LHCN-M2 (cell line): ENCODE results near the gene TAMALIN. TPM values are rescaled to one million over a fixed set of nuclear protein-coding genes. Genes with fewer than 3 reads are reported as not detected.

Source experiments
- DNase-seq: peaks from one replicate; pipeline ENCODE4 v3.0.0-alpha.2; 2012; ENCODE audit warnings: low read depth
- total RNA-seq: library from RNA; depleted of rRNA; stranded (reverse); fragments of >200 nt; gene quantifications from 2 replicates; pipeline ENCODE4 v1.2.3, GENCODE V29; 2014

Gene TAMALIN
- total RNA-seq, 1 experiment from 2014 or later = 4.5 TPM

DNA sequence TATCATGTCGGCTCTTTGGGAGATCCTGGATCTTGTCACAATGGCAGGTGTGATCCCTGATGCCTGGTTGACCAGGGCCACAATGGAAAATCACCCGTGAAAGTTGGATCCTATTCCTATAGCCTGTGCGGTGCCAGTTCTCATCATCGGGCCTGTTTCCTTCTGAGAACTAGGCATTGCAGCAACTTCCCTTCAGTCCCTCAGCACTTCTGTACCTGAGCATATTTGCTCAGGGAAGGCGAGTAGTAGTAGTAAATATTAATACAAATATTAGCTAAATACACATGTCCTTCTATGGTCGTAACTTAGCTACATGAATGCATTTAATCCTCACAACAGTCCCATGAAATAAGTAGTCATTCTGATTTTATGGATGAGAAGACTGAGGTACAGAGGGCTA lies 22.1 kb upstream of the TAMALIN start:
- DNase-seq = no peak

DNA sequence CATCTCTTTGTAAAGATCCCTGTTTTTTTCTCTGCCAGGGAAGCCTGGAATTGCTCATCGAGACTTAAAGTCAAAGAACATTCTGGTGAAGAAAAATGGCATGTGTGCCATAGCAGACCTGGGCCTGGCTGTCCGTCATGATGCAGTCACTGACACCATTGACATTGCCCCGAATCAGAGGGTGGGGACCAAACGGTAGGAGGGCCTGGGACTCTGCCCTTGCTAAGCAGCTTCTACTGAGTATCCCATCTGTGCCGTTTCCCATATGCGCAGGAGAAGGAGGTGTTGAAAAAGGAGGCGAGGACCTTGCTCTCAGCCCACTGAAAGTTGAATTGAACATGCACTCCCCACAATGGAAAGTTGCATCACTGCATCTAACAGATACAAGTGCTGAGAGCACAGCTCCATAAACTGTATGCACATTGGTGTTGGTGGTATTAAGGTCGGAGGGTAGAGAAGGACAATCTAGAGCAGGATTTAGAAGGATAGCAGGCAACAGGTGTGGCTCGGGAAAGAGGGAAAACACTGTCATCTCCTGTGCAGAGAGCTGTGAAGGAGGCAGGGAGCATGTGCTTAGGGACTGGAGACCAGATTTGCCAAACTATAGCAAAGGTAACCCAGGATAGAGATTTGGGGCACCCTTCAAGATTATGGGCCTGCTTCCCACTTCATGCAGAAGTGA lies 21.5 kb upstream of the TAMALIN start:
- DNase-seq = no peak

DNA sequence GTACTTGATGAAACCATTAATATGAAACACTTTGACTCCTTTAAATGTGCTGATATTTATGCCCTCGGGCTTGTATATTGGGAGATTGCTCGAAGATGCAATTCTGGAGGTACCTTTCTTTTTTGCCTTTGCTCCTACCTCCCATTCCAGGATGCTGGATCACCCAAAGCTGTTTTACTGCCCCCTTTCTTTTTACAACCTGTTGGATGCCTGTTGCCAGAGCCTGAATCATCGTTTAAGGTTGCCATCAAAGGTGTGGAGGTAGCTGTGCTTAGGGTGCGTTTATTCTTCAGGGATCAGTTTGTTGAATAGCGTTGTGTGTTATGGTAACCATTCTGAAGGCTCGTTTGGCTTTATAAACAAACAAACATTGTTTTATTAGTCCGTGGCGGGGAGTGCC lies 19.9 kb upstream of the TAMALIN start:
- DNase-seq = no peak

DNA sequence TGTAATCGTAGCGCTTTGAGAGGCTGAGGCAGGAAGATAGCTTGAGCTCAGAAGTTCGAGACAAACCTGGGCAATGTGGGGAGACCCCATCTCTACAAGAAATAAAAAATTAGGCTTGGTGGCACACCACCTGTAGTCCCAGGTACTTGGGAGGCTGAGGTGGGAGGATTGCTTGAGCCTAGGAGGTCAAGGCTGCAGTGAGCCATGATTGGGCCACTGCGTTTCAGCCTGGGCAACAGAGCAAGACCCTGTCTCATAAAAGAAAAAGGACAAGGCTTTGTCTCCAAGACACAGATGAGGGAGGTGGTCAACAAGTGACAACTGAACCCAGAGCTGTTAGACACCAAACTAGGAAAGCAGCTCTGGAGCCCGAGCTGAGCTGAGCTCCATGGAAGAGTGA lies 14.5 kb upstream of the TAMALIN start:
- DNase-seq = no peak

DNA sequence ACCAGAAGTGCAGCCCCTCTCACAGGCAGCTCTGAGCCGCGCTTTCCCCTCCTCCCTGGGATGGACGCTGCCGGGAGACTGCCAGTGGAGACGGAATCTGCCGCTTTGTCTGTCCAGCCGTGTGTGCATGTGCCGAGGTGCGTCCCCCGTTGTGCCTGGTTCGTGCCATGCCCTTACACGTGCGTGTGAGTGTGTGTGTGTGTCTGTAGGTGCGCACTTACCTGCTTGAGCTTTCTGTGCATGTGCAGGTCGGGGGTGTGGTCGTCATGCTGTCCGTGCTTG lies 12.3 kb upstream of the TAMALIN start:
- DNase-seq = no peak

DNA sequence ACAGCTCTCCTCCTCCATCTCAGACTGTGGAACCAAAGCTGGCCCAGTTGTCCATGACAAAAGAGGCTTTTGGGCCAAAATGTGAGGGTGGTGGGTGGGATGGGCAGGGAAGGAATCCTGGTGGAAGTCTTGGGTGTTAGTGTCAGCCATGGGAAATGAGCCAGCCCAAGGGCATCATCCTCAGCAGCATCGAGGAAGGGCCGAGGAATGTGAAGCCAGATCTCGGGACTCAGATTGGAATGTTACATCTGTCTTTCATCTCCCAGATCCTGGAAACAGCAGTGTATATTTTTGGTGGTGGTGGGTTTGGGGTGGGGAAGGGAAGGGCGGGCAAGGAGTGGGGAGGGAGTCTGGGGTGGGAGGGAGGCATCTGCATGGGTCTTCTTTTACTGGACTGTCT lies 11.8 kb upstream of the TAMALIN start:
- DNase-seq = no peak

DNA sequence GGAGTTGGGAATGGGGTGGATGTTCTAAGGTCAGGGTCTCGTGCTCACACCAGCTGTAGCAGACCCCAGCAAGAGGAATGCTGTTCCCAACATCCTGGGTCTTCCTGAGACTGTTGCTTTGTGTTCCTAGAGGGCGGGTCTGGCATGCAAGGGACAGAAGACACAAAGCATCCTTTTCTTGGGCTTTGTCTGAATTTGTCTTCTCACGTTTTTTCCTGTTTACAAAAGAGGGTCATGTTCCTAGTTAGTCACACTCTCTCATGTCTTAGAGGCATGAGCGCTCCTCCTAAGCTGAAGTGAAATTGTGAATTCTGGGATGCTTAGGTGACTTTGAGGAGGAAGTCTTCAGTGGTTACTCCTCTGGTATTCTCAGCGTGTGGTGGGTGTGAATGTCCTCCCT lies 9.6 kb upstream of the TAMALIN start:
- DNase-seq = no peak

DNA sequence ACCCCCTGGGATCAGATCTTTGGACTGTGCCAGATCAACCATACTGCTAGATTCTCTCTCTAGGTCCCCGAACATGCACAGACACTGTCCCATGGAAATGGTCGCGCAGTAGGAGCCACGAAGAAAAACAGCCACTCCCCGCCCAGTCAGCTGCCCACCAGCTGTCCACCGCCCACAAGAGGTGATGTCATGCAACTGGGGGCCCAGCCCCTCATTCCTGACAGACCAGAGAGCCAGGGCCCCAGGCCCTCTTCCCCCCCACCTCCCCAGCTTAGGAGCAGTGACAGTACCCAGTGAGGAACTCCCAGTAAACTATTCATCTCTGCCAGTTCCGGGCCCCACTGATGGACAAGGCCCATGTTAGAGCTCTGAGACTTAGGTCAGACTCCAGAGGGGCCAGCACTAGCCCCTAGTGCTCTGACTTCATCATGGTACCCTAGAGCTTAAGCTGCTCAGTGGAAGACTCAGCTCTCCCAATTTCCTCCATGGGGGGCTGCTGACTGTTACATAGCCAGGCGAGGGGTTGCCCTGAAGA lies 3.7 kb upstream of the TAMALIN start:
- no peak for DNase-seq

DNA sequence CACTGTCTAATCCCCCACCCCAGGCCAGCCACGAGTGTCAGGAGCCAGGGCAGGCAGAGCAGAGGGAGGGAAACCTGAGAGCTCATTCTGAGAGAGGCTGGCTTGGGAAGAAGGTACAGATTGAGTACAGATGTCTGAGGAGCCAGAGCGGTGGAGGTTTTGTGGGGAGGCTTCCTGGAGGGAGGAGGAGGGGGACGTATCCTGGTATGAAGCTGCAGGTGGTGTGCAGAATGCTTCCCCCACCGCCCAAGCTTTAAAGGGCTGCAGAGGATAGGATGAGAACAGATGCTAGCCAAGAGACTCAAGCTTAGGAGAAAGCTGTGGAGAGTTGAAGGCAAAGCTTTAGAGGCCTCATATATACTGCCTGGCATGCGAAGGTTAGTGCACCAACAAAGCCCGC lies 3.2 kb upstream of the TAMALIN start:
- no peak for DNase-seq

DNA sequence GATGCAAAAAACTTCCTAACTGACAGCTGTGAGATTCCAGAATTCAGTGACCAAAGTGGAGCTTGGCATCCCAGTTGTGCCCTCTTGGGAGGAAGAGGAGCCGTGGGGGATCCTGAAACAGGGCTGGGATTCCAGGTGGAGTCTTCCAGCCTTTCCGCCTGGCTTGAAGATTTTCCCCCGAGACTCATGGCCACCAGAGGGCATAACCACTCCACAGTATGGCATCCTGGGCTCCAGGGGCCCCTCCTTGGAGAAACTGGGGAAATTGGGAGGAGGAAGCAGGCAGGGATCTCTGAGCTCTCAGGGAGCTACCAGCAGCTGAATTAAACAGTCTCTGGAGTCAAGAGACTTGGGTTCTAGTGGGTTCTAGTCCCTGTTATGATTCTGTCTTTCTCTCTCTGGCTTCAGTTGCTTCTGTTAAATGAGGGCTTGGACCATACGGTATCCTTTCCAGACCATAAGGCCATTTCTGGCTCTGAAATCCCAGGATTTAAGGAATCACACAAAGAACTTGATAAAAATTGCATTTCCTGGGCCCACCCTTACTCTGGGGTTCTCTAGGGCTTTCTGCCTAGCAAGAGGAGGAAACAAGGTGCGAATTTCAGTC lies 2.6 kb upstream of the TAMALIN start:
- peak; percentile 49 for DNase-seq

DNA sequence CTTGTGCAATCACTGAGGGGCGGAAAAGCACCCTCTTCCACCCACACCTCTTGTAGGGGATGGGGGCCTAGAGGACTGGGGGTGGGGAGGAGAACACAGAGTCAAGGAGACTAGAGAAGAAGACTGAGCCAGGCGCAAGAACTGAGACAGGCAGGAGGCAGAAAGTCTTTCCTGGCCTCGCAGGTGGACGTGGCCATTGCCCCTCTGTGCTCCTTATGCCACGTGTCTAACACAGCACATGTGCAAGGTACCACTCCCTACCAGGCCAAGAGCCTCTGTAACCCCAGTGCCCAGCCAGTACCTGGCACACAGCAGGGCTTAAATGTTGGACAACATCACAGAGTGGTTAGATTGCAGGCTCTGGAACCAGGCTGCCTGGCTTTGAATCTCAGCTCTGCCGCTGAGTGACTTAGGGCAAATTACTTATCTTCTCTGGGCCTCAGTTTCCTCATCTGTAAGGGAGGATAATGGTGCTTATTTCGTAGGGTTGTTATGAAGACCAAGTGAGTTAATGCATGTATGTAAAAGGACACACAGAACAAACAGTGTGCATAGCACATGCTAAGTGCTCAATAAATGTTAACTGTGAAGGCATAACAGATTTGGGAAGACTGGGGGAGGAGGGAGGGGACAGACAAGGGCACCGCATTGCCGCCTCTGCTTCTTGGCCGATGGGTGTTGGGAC lies 1.4 kb upstream of the TAMALIN start:
- DNase-seq = no peak

DNA sequence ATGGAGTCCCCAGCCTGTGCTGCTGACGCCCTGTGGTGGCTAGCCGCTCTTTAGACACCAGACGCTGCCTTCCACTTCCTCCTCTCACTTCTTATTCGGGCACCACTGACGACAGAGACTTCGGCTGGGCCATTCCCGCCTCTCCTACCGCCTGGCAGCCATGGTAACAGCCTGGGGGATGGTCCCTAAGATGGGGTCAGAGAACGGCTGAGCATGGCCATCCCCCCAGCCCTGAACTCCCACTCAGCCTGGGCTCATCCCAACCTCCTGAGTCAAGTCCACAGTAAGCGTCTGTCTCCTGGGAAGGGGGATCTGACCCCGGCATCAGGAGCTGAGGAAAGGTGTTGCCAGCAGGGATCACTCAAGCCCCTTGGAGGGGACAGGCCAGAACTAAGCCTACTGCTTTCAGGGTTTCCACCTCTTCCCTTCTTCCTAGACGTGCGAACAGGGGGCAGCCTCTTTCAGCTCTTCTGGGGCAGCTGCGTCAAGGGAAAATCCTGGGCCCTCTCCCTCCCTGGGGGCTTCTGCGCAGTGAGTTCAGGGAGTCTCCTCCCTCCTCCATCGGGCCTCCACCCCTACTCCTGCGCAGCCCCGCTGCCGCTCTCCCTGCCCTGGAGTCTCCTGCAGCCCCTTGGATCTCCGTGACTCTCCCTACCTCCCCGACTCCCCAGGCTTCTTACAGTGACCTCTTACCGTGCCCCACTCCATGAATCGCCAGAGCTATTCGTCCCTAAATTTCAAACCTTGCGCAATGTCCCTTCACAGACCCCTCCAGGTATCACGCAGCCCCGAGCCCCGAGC lies 643 bp upstream of the TAMALIN start:
- DNase-seq = no peak

DNA sequence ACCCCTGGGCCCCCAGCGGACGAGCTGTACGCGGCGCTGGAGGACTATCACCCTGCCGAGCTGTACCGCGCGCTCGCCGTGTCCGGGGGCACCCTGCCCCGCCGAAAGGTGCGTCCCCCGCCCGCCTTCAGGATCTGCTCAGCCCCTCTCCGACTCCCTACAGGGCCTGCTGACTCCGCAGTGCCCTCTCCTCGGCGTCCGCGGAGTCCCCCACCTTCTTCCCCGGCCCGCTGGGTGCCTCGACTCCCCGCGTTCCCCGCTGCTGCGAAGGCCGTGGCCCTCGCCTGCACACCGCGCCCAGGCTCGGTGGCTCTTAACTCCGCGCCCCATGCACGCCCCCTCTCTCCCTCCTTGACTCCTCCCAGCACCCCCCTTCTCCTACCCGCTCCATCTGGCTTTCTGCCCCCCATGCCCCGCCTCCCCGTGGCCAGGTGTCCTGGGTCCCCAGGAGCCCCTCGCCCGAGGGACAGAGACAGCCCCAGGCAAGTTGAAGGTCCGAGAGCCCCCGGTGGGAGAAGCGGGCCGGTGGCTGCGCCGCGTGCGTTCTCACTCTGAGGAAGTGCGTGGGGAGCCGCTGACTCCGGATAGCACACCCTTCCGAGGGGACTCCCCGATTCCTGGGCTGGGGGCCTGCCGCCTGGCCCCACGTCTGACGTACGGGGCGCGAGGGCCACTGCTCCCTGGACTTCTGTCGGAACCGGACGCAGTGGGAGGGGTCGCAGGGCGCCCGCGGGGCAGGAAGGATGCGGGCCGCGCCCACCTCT lies 594 bp downstream of the TAMALIN start:
- no peak for DNase-seq

DNA sequence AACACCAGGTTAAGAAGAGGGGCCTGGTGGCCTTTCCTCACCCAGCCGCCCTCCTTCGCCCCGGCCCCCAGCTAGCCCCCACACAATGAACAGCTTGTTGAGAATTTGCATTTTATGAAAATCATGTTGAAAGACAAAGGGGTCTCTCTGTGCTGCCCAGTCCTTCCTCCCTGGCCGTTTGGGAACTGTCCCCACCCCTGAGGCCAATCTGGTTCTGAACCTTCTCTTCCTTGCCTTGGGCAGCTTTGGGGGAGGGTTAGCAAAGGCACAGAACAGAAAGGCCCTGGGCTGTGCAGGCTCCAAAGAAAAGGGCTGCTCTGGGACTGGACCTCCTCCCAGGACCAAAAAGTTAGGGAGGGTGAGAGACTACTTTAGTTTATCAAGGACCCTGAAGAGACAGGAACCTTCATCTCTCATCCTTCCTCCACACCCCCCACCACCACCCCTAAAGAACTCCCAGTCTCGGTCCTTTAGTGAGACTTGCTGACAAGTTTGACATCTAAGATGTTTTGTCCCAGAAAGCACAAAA lies 1.3 kb downstream of the TAMALIN start:
- no peak for DNase-seq

DNA sequence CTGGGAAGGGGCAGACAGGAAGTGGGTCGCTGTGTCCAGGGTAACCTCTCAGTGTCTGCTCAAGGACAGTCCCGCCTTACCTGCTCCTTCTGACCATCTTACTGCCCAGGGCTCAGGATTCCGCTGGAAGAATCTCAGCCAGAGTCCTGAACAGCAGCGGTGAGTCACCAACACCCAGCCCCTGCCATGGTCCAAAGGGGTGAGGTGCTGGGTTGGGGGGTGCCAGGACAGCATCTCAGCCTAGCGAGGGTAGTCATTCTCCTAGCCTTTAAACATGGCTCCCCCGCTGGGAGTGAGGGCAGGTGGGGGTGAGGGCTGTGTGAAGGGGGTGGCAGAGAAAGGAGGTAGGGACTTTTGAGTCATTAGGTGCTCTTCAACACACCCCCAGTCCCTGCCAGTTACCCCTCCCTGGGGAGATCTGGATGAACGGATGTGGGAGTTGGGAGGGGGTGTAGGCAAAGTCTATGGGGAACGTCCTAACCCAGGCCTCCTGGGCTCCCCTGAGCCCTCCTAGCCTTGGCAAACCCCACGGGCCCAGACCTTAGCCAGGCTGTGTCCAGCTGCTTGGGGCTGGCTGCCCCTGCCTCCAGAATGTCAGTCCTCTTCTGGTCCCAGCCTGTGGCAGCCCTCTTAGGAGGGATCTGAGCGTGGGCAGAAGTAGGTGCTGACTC lies 2.5 kb downstream of the TAMALIN start:
- DNase-seq = no peak

DNA sequence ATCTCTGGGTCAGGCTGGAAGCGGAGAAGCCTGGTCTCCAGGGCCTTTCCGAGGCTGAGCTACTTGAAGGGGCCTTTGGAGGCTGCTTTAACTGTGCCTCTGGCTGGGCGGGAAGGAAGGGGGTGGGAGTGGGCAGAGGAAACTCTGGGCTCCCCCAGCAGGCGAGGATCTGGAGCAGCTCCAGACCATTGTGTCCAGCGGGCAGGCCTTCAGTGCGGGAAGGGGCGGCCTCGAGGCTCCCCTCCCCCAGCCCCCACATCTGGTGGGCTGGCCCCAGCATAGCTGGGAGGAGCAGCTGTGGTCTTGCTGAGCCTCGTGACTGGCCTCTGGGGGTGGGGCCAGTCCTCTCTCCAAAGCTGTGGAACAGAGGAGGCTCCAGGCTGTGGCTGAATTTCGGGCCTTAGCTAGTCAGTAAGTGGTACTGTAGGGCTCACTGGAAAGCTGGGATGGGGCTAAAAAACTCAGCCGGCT lies 3.4 kb downstream of the TAMALIN start:
- peak; percentile 73 for DNase-seq

DNA sequence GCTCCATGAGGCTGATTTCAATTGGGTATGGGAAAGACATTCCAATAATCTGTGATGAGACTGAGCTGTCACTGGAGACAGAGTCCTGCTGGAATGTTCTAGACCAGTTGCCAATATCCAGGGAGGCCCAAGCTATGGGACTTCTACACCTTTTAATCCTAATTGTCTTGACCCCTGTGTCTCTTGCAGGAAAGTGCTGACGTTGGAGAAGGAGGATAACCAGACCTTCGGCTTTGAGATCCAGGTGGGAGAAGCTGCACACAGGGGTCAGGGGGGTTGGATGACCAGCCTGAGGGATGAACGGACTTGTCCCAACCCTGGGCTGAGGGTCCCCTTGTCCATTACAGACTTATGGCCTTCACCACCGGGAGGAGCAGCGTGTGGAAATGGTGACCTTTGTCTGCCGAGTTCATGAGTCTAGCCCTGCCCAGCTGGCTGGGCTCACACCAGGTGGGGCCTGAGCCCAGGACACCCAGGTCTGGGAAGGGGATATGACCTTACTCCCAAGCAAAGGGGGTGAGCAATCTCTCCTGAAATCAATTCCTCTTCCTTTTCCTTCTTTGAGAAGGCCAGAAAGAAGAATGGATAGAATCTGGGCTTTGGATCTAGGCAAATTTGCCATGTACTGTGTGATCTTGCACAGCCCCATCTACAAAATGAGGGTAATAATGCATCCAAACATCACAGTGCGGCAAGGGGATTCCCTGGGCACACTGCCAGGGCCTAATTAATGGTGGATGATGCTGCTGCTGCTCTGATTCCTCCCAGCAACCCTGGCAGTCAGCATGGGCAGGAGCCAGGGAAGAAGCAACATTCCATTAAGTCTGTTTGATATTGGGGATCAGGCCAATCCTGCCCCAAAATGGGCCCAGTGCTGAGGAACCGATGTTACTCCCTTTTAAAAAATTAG lies 4.2 kb downstream of the TAMALIN start:
- no peak for DNase-seq

DNA sequence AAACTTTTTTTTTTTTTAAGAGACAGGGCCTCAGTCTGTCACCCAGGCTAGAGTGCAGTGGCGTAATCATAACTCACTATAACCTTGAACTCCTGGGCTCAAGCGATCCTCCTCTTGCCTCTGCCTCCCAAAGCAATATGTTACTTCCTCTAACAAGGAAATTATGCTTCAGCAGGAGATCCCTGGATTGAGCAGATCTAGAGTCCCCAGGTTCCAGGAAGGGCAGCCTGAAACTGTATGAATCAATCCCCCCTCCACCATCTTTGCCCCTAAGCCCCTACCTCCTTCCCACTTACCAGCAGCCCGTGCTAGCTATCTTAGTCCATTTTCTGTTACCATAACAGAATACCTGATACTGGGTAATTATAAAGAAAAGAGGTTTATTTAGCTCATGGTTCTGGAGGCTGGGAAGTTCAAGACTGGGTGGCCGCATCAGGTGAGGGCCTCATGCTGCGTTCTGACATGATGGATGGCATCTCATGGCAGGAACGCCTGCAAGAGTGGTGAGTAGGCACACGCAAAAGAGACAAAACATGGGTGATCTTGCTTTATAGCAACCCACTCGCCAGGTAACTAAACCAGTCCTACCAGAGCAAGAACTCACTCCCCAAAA lies 5.0 kb downstream of the TAMALIN start:
- DNase-seq = no peak
